ENCODE data around the gene COP1. TPM values are rescaled to one million over a fixed set of nuclear protein-coding genes. Genes with fewer than 3 reads are reported as not detected.

Gene COP1
- total RNA-seq, 1 experiment from 2014 or later = 33.1 TPM

DNA sequence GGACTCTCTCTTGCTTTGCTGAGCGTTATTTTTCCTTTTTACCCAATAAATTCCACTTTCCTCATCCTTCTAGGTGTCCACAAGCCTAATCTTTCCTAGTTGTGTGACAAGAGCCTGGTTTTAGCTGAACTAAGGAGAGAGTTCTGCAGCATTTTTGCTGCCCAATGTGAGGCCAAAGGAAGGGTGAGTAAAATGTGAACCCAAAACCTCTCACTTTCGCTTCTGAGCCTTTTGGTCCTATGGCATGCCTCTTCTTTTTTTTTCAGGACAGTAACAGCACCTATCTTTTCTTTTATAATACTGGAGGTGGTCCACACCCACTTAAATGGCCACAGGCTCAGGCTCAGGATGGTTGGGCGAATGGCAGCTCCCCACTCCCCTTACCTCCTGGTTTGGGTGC, 111.1 kb downstream of the COP1 start:
- no peak for ATAC-seq

More for the DNA sequence above, 111.1 kb downstream of the COP1 start:
- Histone ChIP-seq H3K27ac (ENCODE audit: low read depth, low read length) (no peak overlapping the region), H3K4me2 (ENCODE audit: low read length) (no peak overlapping the region), H4K20me1 (ENCODE audit: insufficient read depth) (no peaks in the 10 kb centered on the region), H3K27me3 (ENCODE audit: insufficient read depth, low read length) (no peaks in the 10 kb centered on the region), H3K4me3 (replicated peaks in 1 of 2; ENCODE audit: low read depth in 1 of 2, low read length in 2 of 2) (no peak overlapping the region), H3K9ac (ENCODE audit: low read length) (no peak overlapping the region), H2AFZ (ENCODE audit: low read depth, low read length, poor library complexity, severe bottlenecking) (no peak overlapping the region), H3K79me2 (ENCODE audit: insufficient read depth, low read length) (no peaks in the 10 kb centered on the region), H3K9me2 (ENCODE audit: insufficient read depth) (no peaks in the 10 kb centered on the region), H3K9me3 (ENCODE audit: control insufficient read depth in 1 of 2, insufficient read depth in 1 of 2, low read depth in 1 of 2, low read length in 2 of 2) (no peaks in the 10 kb centered on the region), H3K36me3 (ENCODE audit: control insufficient read depth in 1 of 2, insufficient read depth in 2 of 2, low read length in 2 of 2) (0 out of 4 replicates have a peak, but pooled peaks cover 0 to 6% of the 10 kb centered on the region in 2 experiments), H3K4me1 (ENCODE audit: control insufficient read depth in 1 of 2, insufficient read depth in 2 of 2, low read length in 2 of 2) (no peaks in the 10 kb centered on the region)
- TF ChIP-seq CBX3 (IDR thresholded peaks at IDR 0.05; ENCODE audit: low read depth) = no peak
- TF ChIP-seq, protein P1, sequence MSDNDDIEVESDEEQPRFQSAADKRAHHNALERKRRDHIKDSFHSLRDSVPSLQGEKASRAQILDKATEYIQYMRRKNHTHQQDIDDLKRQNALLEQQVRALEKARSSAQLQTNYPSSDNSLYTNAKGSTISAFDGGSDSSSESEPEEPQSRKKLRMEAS (IDR thresholded peaks at IDR 0.05) = no peak
- TF ChIP-seq SIN3A (IDR thresholded peaks at IDR 0.05; ENCODE audit: low read depth) = no peak
- TF ChIP-seq TCF7L2 (IDR thresholded peaks at IDR 0.05; ENCODE audit: borderline replicate concordance, extremely low read depth, insufficient read depth, insufficient read length) = no peak
- TF ChIP-seq POLR2A (IDR thresholded peaks at IDR 0.05; ENCODE audit: borderline replicate concordance, extremely low read depth, insufficient read depth, insufficient read length) = no peak
- TF ChIP-seq ZFX (IDR thresholded peaks at IDR 0.05) = no peak
- no peak for TF ChIP-seq JUND (IDR thresholded peaks at IDR 0.05)
- no peak for TF ChIP-seq RAD21 (IDR thresholded peaks at IDR 0.05; ENCODE audit: low read depth)
- TF ChIP-seq EZH2 (IDR thresholded peaks at IDR 0.05) = no peak
- TF ChIP-seq SRF (IDR thresholded peaks at IDR 0.05; ENCODE audit: low read depth) = no peak
- no peak for TF ChIP-seq YY1 (IDR thresholded peaks at IDR 0.05; ENCODE audit: extremely low read depth, insufficient replicate concordance, low read depth, low read length)
- TF ChIP-seq SP1 (IDR thresholded peaks at IDR 0.05; ENCODE audit: low read depth) = no peak
- TF ChIP-seq, protein P2, sequence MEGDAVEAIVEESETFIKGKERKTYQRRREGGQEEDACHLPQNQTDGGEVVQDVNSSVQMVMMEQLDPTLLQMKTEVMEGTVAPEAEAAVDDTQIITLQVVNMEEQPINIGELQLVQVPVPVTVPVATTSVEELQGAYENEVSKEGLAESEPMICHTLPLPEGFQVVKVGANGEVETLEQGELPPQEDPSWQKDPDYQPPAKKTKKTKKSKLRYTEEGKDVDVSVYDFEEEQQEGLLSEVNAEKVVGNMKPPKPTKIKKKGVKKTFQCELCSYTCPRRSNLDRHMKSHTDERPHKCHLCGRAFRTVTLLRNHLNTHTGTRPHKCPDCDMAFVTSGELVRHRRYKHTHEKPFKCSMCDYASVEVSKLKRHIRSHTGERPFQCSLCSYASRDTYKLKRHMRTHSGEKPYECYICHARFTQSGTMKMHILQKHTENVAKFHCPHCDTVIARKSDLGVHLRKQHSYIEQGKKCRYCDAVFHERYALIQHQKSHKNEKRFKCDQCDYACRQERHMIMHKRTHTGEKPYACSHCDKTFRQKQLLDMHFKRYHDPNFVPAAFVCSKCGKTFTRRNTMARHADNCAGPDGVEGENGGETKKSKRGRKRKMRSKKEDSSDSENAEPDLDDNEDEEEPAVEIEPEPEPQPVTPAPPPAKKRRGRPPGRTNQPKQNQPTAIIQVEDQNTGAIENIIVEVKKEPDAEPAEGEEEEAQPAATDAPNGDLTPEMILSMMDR (IDR thresholded peaks at IDR 0.05 in 2 of 3, conservative IDR thresholded peaks at IDR 0.05 in 1 of 3; ENCODE audit: borderline replicate concordance in 1 of 3, insufficient read depth in 1 of 3, low read depth in 2 of 3, low read length in 2 of 3) = no peak
- TF ChIP-seq ZNF274 (IDR thresholded peaks at IDR 0.05; ENCODE audit: low read depth, low read length) = no peak
- intact Hi-C loops (cut with micrococcal nuclease) = no loop called here
- no peak for DNase-seq (ENCODE audit: low read depth, low spot score)
- ChIA-PET CTCF (no interaction called here), POLR2A (no interaction called here), RAD21 (ENCODE audit: low non-redundant PET in 1 of 2, low total read pairs in 2 of 2, uncharacterized antibody in 2 of 2, unreplicated experiment in 2 of 2) (no interaction called here)
- BruUV-seq (replicated peaks) = no TSS peak

Measured in HCT116 (cell line).